Hematopoietic multipotent progenitor cell treated with erythropoietin and hydrocortisone succinate and interleukin-3 and kit ligand, for 4 days (in vitro differentiated cells): ENCODE results near the gene SGMS1.

Source experiments
- DNase-seq: peaks from one replicate; pipeline ENCODE4 v3.0.0-alpha.2; 2015

SGMS1 gene

DNA sequence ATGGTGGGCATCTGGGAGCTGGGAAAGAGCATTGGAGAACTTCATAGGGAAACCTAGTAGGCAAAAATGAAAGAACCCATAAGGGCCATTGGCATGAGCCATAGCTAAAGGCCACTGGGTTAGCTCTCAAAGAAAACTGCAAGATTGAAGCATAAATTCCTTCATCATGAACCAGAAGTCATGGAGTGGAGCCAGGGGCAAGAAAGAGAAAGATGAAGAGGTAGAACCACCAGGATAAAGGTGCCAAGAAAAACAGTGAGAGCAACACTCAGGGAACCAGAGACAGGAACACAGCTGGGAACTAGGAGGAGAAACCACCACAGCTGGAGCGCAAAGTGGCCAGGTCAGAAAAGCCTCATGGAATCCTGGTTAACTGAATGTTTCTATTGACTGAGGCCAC, 11.5 kb upstream of the SGMS1 start:
- DNase-seq = no peak

GRCh38 chr10:50634479-50634878, 10.7 kb upstream of the SGMS1 start:
- no peak for DNase-seq

DNA sequence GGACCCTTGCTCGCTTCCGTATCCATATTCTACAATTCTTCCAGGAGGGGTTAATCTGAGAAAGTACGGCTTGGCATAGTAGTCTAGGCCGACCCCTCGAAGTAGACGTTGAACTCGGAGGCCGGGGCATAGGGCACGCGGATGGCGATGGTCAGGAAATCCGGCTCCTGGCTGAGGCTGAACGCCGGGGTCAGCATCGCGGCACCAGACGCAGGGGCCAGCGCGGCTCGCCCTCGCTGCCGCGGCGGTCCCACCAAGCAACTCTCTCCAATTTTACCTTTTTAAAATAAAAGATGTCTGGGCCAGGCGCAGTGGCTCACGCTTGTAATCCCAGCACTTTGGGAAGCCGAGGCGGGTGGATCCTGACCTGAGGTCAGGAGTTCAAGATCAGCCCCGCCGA, 7.3 kb upstream of the SGMS1 start:
- no peak for DNase-seq

GRCh38 chr10:50629495-50630122, 5.9 kb upstream of the SGMS1 start:
- DNase-seq = no peak

DNA sequence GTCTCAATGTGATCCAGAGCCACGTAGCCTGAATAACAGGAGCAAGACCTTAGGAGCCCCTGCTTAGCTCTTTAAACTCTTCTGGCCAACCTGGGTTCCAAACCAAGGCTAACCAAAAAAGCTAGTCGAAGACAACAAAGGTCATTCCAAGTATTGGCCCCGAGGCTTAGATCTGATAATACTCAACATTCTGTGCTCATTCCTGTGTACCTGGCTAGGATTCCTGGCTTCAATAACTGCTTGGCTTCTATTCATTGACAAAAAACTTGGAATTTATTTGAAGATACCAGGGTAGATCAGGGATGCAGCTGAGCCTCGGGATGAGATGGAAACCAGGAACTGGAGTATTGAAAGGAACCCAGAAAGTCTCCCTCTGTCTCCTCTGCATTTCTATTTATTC, 4.1 kb upstream of the SGMS1 start:
- DNase-seq = no peak

DNA sequence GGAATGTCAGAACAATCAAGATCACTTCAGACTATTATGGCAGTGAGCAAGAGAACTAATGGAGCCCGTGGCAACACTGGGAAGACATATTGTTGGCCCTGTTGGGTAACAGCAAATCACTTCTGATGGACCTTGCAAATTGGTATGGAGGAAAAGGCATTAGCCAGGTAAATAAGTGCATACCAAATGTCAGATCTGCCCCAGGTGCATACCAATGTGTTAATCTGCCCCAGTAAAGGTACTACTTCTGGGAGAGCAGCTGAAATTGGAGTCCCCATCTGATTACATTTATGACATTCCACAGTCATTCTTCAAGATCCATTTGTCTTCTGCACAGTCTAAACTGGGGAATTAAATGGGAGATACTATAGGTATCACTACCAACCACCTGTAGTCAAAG, 3.7 kb upstream of the SGMS1 start:
- DNase-seq = no peak

DNA sequence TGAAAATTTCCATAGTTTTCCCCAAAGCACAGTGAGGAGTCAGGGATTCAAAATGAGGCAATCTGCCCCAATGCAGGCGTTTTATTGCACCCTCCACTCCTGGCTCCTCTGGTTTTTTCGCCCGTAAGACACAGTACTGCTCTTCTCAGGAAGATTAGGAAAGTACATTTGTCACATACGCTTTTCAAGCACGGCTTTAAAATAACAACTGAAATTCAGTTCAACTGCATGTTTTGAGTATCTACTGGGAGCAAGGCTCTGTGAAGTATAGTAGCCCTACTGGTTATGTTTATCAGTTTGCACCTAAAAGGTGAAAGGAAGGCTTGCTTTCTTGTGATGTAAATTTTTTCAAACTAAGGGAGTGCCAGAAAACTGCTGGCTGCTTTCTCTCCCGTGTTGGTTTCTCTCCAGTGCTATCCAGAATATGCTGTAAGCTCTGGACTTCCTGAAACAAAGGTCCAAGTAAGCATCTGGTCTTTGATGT, 1.9 kb upstream of the SGMS1 start:
- peak; percentile 42 for DNase-seq

DNA sequence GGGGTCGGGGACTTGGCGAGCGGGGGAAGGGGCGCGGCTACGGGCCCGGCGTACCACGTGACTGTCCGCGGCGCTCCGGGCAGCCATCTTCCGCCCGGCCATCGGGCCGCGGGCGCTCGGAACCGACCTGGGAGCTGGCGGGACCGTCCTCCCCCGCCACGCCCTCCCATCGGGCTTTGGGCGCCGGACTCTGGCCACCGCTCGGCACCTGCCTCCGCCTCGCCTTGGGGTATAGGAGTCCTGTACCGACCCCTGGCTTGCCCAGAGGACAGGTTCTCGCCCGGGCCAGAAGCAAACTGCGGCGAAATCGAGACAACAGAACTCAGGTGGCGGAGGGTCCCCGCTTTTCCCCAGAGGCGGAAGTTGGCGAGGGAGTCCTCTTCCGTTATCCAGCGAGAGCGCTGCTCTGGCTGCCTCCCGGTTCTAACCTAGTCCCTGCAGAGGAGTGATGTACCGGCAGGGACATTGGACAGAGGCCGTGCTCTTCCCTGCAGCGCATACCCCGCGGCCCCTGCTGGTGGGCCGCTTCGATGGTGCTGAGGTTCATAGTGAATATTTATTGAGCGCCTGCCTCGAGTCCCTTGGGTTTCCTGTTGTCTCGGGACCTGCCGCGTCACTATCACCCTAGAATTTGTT, 1.2 kb upstream of the SGMS1 start:
- DNase-seq = peak; percentile 91

DNA sequence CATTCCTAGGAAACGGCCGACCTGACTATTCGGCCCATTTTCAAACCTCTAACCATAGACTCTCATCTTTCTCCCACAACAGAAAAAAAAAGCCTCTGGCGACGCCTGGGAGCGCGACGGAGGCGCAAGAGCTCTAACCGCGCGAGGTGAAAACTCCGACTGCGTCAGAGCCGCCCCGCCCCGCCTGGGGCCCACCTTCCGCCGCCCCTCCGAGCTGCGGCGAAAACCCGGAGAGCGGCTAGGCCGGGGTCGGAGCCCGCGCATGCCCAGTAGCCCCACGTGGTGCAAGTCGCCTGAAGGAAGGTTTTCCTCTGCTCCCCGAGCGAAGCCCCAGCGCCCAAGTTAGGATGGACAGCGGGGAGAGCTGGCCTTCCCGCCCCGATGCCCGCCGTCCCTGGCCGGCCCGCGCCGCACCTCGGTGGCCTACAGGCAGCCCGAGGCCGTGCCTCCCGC, 683 bp upstream of the SGMS1 start:
- peak; percentile 98 for DNase-seq

- DNase-seq = peak; percentile 61
These were observed 772 bp downstream of the SGMS1 start for GRCh38 chr10:50622706-50623662.

DNA sequence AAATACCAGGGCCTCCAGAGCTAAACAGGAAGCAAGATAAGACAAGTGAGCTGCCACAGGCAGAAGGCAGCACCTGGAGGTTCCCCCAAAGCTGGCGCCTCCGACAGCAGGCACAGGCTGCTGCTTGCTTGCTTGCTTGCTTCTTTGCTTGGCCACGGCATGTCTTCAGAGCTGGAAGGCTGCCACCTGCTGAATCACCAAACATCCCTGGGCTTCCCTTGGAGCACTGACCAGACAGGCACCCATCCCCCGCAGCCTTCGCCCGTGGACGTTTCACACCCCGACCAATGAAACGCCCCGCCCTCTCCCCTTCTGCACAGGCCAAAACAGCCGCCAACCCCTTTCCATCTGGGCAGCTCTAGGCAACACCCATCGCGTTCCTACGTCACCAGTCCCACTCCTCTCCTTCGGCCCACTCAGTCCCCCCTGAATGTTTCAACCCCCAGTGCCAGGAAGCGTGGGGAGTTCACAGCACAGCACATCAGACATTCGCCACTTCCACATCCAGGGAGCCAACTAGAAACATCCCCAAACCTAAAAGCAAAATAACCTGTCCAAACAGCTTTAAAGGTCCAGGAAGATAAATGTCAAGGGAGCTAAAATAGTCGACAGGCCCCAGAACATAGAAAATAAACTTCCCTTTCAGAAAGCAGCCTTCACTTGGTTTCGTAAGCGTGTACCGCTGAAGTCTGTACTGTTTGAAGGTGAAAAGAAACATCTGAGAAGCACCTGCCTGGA, 1.6 kb downstream of the SGMS1 start:
- DNase-seq = peak; percentile 91

GRCh38 chr10:50620899-50621298, 2.9 kb downstream of the SGMS1 start:
- no peak for DNase-seq

GRCh38 chr10:50619882-50620281, 3.9 kb downstream of the SGMS1 start:
- DNase-seq = no peak

GRCh38 chr10:50619166-50619565, 4.6 kb downstream of the SGMS1 start:
- DNase-seq = no peak

DNA sequence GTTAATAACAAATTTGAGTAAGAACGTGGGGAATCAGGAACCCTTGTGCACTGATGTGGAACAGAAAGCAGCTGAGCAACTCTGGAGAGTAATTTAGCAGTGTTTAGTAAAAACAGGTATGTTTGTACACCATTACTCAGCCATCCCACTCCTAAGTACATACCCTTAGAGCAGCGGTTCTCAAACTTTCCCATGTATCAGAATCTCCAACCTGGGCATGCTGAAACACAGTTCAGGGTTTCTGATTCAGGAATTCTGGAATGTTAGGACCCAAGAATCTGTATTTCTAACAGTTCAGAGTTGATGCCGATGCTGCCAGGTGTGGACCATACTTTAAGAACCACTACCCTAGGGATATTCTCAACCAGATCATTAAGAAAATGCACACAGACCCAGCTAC, 5.1 kb downstream of the SGMS1 start:
- no peak for DNase-seq

DNA sequence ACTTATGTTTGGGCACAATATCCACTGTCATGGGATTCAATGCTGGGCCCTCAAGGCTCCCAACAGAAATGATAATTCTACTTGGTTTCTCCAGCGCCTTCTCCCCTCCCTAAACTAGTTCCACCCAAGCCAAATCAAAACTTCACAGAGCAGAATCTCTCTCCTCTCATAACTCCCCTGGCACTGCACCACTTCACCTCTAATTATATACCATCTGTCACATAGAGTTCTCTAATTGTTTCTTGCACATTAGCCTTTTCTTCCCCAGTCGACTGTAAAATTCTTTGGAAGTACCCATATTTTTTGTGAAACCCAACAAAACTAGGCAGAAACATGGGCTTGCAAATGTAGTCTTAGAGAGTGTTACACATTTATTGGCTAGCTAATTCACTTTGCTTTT, 8.1 kb downstream of the SGMS1 start:
- no peak for DNase-seq

GRCh38 chr10:50614444-50615137, 9.2 kb downstream of the SGMS1 start:
- peak; percentile 52 for DNase-seq

- no peak for DNase-seq
These were observed 9.9 kb downstream of the SGMS1 start for GRCh38 chr10:50613726-50614443.

DNA sequence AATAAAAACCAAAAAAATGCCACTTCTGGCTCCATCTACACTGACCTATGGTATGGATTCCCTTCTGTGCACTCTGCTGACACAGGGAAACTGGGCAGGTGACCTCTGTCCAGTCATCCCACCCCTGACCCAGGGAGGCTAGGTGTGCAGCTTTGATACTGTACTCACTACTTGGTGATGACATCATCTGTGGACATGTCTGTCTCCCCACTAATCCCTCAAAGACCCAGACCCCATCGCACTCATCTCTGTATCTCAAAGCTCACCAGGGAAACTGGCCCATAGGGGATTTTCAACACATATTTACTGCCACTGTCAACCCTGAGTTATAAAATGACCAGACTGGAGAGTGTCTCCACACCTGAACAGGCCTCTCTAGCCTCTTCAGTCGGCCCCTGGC, 10.6 kb downstream of the SGMS1 start:
- DNase-seq = no peak

DNA sequence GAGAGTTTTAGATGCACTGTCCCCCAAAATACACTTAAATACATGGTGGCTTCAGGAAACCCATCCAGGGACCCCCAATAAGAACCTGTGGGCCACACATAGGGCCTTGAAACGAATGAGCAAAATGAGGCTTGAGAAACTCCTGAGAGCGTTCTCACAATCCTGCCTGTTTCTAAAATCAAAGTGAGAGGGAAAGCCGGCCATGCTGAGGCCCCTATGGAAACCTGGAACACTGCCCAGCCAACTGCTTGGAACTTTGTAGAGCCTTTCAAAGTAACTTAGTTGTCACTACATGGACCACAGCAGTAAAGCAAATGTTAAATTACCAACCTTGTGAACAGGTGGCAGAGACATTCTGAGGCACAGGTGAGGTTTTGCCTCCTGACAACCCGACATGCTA, 13.4 kb downstream of the SGMS1 start:
- DNase-seq = no peak

DNA sequence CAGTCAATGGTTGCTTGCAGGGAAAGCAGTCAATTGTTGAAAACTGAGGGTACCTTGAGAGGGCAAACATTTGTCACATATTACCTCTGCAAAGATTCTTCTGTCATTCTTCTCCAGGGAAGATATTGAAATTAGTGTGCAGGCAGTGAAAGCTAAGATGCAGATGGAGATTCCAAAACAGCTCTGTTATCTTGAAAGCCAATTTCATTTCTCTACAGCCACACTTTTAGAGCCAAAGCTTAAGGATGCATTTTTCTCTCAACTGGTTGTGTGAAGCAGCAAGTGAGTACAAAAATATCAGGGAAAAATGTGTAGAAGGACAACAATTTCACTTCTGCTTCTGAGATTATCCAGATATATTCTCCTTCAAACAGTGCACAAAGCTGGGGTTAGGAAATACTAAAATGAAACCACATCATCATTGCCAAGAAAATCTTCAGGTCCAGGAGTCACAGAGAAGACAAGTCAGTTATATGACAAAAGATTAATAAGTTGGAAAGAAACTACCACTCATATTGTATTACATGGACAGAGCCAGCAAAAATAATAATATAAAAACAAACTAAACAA, 16.3 kb downstream of the SGMS1 start:
- DNase-seq = no peak
